Neutrophil (primary cell): ENCODE measurements around the gene YIF1A.
"Not testable (repeated sequence)": the region's sequence is repeated elsewhere in the genome, so short reads cannot be mapped to it uniquely, and the experiment has no call there.

Experiments
- H3K27ac ChIP-seq: fragments of 200-600 bp; sonication (generic); 2 replicates; pipeline ENCODE4 v1.5.1; 2016; ENCODE audit warnings: mild to moderate bottlenecking, moderate library complexity
- H3K27me3 ChIP-seq: fragments of 200-600 bp; sonication (generic); 2 replicates; pipeline ENCODE4 v1.6.0; 2016; ENCODE audit warnings: mild to moderate bottlenecking
- H3K36me3 ChIP-seq: fragments of 200-600 bp; sonication (generic); 2 replicates; pipeline ENCODE4 v1.5.1; 2017
- H3K4me1 ChIP-seq, 2 experiments: fragments of 200-600 bp in 1 of 2; sonication (generic) in 1 of 2; 1 replicate in 1 of 2; 2 replicates in 1 of 2; pipeline versions ENCODE4 v1.5.1 to v1.6.1; 2013 to 2016; ENCODE audit warnings: low read depth in 1 of 2, low read length in 1 of 2, mild to moderate bottlenecking in 1 of 2, moderate library complexity in 1 of 2; ENCODE audit not compliant: control insufficient read depth in 1 of 2, insufficient read depth in 1 of 2
- H3K4me3 ChIP-seq, 2 experiments: fragments of 200-600 bp in 1 of 2; sonication (generic) in 1 of 2; 1 replicate in 1 of 2; 2 replicates in 1 of 2; pipeline ENCODE4 v1.5.1; 2013 to 2016; ENCODE audit warnings: low read depth in 1 of 2, low read length in 1 of 2, mild to moderate bottlenecking in 1 of 2, moderate library complexity in 1 of 2
- H3K9me3 ChIP-seq: fragments of 200-600 bp; sonication (generic); 2 replicates; pipeline ENCODE4 v1.5.1; 2016
- CTCF ChIP-seq: fragments of 200-600 bp; sonication (generic); IDR thresholded peaks from 2 replicates; pipeline ENCODE4 v1.5.1; 2016; ENCODE audit warnings: antibody characterized with exemption

YIF1A gene

GRCh38 chr11:66322732-66323427 is 33.9 kb upstream of the YIF1A start:
- Histone ChIP-seq H3K4me1 (peaks cover 8% of the 10 kb centered on the region in 2 experiments), H3K27ac (no peak overlapping the region), H3K9me3 (no peaks in the 10 kb centered on the region), H3K27me3 (peaks cover 3% of the 10 kb centered on the region), H3K36me3 (no peaks in the 10 kb centered on the region), H3K4me3 (no peak overlapping the region)
- no peak for TF ChIP-seq CTCF

GRCh38 chr11:66321606-66322005 is 32.7 kb upstream of the YIF1A start:
- H3K4me1 ChIP-seq: peaks cover 13 to 15% of the 10 kb centered on the region in 2 experiments
- H3K27ac ChIP-seq: no peak overlapping the region
- H3K36me3 ChIP-seq: no peaks in the 10 kb centered on the region
- TF ChIP-seq CTCF: no peak
- H3K9me3 ChIP-seq: no peaks in the 10 kb centered on the region
- no peak overlapping the region for H3K4me3 ChIP-seq
- H3K27me3 ChIP-seq: peaks cover 15% of the 10 kb centered on the region

DNA sequence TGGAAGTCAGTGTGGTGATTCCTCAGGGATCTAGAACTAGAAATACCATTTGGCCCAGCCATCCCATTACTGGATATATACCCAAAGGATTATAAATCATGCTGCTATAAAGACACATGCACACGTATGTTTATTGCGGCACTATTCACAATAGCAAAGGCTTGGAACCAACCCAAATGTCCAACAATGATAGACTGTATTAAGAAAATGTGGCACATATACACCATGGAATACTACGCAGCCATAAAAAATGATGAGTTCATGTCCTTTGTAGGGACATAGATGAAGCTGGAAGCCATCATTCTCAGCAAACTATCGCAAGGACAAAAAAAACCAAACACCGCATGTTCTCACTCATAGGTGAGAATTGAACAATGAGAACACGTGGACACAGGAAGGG is 31.8 kb upstream of the YIF1A start:
- H3K27ac ChIP-seq, H3K9me3 ChIP-seq, H3K36me3 ChIP-seq, H3K4me3 ChIP-seq: not testable (repeated sequence)
- Histone ChIP-seq H3K27me3 (peaks cover 24% of the 10 kb centered on the region), H3K4me1 (peaks cover 13 to 15% of the 10 kb centered on the region in 2 experiments)

DNA sequence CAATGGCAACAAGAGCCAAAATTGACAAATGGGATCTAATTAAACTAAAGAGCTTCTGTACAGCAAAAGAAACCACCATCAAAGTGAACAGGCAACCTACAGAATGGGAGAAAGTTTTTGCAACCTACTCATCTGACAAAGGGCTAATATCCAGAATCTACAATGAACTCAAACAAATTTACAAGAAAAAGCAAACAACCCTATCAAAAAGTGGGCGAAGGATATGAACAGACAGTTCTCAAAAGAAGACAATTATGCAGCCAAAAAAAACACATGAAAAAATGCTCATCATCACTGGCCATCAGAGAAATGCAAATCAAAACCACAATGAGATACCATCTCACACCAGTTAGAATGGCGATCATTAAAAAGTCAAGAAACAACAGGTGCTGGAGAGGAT is 31.3 kb upstream of the YIF1A start:
- peaks cover 13 to 15% of the 10 kb centered on the region in 2 experiments for H3K4me1 ChIP-seq
- not testable (repeated sequence) for H3K27ac ChIP-seq, H3K9me3 ChIP-seq, H3K36me3 ChIP-seq, H3K4me3 ChIP-seq
- H3K27me3 ChIP-seq: peaks cover 28% of the 10 kb centered on the region

- Histone ChIP-seq H3K27me3 (peaks cover 46% of the 10 kb centered on the region), H3K27ac (no peak overlapping the region), H3K4me1 (peaks cover 13 to 15% of the 10 kb centered on the region in 2 experiments)
Observed at GRCh38 chr11:66318600-66318970, 29.6 kb upstream of the YIF1A start.

DNA sequence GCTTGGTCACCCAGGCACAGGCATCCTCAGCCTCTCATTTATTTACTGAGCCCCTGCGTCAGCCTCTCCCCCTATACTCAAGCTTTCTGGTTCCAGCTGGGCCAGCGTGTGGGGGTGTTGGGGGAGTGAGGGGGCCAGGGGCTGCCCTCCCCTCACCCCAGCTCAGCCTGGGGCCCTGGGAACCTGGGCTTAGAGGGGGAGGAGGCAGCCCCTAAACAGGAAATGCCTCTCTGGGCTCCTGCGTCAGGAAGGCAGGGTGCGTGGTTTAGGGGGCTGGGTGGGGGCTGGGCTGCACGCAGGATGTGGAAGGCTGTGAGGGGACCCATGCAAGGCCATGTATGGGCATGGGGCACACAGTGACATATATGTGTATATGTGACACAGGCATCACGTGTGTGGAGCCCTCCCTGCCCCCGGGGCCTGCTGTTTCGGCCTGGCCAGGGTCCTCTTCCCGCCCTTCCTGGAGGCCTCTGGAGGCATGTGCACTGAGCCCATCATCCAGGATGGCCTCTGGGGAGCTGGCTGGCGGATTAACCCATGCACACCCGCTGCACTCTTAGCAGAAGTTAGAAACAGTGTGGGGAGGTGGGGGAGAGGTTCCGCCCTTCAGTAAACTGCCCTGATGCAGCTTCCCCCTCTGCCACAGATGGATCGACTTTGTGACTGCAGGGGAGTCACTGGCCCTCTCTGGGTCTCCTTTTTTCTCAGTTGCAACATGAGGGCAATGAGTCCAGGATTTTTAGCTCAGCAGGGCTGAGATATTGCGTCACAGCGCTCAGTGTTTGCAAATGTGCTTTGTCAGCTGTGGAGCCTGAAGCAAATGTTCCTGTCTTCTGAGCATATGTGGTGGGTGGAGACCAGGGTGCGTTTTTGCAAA is 29.0 kb upstream of the YIF1A start:
- H3K4me3 ChIP-seq: no peak overlapping the region
- no peaks in the 10 kb centered on the region for H3K9me3 ChIP-seq
- H3K36me3 ChIP-seq: no peaks in the 10 kb centered on the region
- peaks cover 52% of the 10 kb centered on the region for H3K27me3 ChIP-seq
- no peak for TF ChIP-seq CTCF
- H3K27ac ChIP-seq: no peak overlapping the region
- peaks cover 18 to 19% of the 10 kb centered on the region in 2 experiments for H3K4me1 ChIP-seq

More at GRCh38 chr11:66318600-66318970, 29.6 kb upstream of the YIF1A start:
- Histone ChIP-seq H3K4me3 (no peak overlapping the region), H3K9me3 (no peaks in the 10 kb centered on the region), H3K36me3 (no peaks in the 10 kb centered on the region)
- TF ChIP-seq CTCF: no peak
